K562 (cell line): ENCODE results near the gene NR1D2. TPM values are rescaled to one million over a fixed set of nuclear protein-coding genes. Genes with fewer than 3 reads are reported as not detected.

ENCODE experiments used
- ARID2 ChIP-seq: fragments of 450-650 bp; IDR thresholded peaks from 2 replicates; pipeline ENCODE4 v1.6.1; 2017; ENCODE audit warnings: antibody characterized with exemption, mild to moderate bottlenecking
- ATF7 ChIP-seq: fragments of 450-650 bp; IDR thresholded peaks from 2 replicates; pipeline ENCODE4 v1.7.1; 2014; ENCODE audit warnings: mild to moderate bottlenecking, moderate library complexity
- BACH1 ChIP-seq: fragments of 200-800 bp; sonication (Bioruptor generic); IDR thresholded peaks from 2 replicates; pipeline ENCODE4 v1.6.1; 2016; ENCODE audit warnings: missing genetic modification characterization, missing compliant biosample characterization
- CTBP1 ChIP-seq: fragments of 450-650 bp; IDR thresholded peaks from 2 replicates; pipeline ENCODE4 v1.6.1; 2016; ENCODE audit warnings: borderline replicate concordance
- CXXC5 ChIP-seq: fragments of 250-450 bp; sonication (Bioruptor Pico); IDR thresholded peaks from 2 replicates; pipeline ENCODE4 v1.8.0; 2022; ENCODE audit warnings: inconsistent platforms, mild to moderate bottlenecking, moderate library complexity
- ETV6 ChIP-seq, 3 experiments: fragments of 150-350 bp in 1 of 3; sonication (generic) in 1 of 3; formaldehyde crosslinking in 1 of 3; IDR thresholded peaks; 2 replicates each; pipeline versions ENCODE4 v1.6.1 to v1.8.0; 2014 to 2022; ENCODE audit warnings: borderline replicate concordance in 2 of 3, low read depth in 2 of 3, antibody characterized with exemption in 1 of 3, low read length in 1 of 3, mild to moderate bottlenecking in 1 of 3, missing genetic modification reagents in 1 of 3
- FOXA3 ChIP-seq, 2 experiments: fragments of 450-650 bp in 1 of 2; sonication (generic) in 1 of 2; formaldehyde crosslinking; IDR thresholded peaks in 1 of 2; conservative IDR thresholded peaks in 1 of 2; 2 replicates each; pipeline versions ENCODE4 v1.4.0 to v1.8.0; 2020 to 2022; ENCODE audit warnings: mild to moderate bottlenecking in 2 of 2, missing genetic modification reagents in 1 of 2
- GATAD2A ChIP-seq: fragments of 450-650 bp; IDR thresholded peaks from 2 replicates; pipeline ENCODE4 v1.6.1; 2017
- HEY1 ChIP-seq: fragments of 250-450 bp; sonication (Bioruptor Pico); IDR thresholded peaks from 2 replicates; pipeline ENCODE4 v1.5.0; 2020; ENCODE audit warnings: mild to moderate bottlenecking, moderate library complexity, borderline replicate concordance
- MCM7 ChIP-seq, 2 experiments: fragments of 450-650 bp; IDR thresholded peaks; 2 replicates each; pipeline ENCODE4 v1.6.1; 2016 to 2018
- MYNN ChIP-seq, 2 experiments: sonication (generic); formaldehyde crosslinking in 1 of 2; IDR thresholded peaks; 2 replicates each; pipeline versions ENCODE4 v1.5.0 to v1.6.1; 2016 to 2020; ENCODE audit warnings: antibody characterized with exemption in 1 of 2, missing genetic modification reagents in 1 of 2
- NCOA1 ChIP-seq: fragments of 450-650 bp; IDR thresholded peaks from 2 replicates; pipeline ENCODE4 v1.6.1; 2016; ENCODE audit warnings: low read depth
- RAD51 ChIP-seq: fragments of 450-650 bp; IDR thresholded peaks from 2 replicates; pipeline ENCODE4 v1.7.1; 2016; ENCODE audit warnings: low read depth, mild to moderate bottlenecking, borderline replicate concordance
- SAP30 ChIP-seq: fragments of 200-600 bp; sonication (generic); IDR thresholded peaks from 2 replicates; pipeline ENCODE4 v1.6.1; 2012; ENCODE audit warnings: borderline replicate concordance, low read depth, mild to moderate bottlenecking, moderate library complexity, low read length, control low read depth, inconsistent platforms; ENCODE audit not compliant: insufficient read depth, poor library complexity, severe bottlenecking
- SNIP1 ChIP-seq: fragments of 450-650 bp; IDR thresholded peaks from 2 replicates; pipeline ENCODE4 v1.7.1; 2017; ENCODE audit warnings: low read depth, mild to moderate bottlenecking
- SREBF1 ChIP-seq: fragments of 150-350 bp; IDR thresholded peaks from 2 replicates; pipeline ENCODE4 v1.6.1; 2014; ENCODE audit warnings: antibody characterized with exemption, low read depth, low read length, borderline replicate concordance
- ZNF133 ChIP-seq: fragments of 250-450 bp; sonication (Bioruptor Pico); IDR thresholded peaks from 2 replicates; pipeline ENCODE4 v1.4.0; 2020; ENCODE audit warnings: mild to moderate bottlenecking
- ZNF134 ChIP-seq: fragments of 250-450 bp; sonication (Bioruptor Pico); conservative IDR thresholded peaks from 2 replicates; pipeline ENCODE4 v1.4.0; 2020
- ZNF174 ChIP-seq: fragments of 250-450 bp; sonication (Bioruptor Pico); IDR thresholded peaks from 2 replicates; pipeline ENCODE4 v1.4.0; 2020; ENCODE audit warnings: mild to moderate bottlenecking
- ZNF23 ChIP-seq: fragments of 250-450 bp; sonication (Bioruptor Pico); IDR thresholded peaks from 2 replicates; pipeline ENCODE4 v1.4.0; 2020; ENCODE audit warnings: mild to moderate bottlenecking
- polyA plus RNA-seq, 8 experiments: library from polyadenylated mRNA; depleted of rRNA in 4 of 8; stranded (reverse) in 5 of 8; unstranded in 3 of 8; fragments of >200 nt; fragmentation: Nextera tagmentation in 2 of 8; fragmentation: Illumina TruSeq in 1 of 8; extraction: Ambion mirVana in 2 of 8; extraction: Trizol in 1 of 8; gene quantifications; 2 replicates each; pipeline versions ENCODE4 v1.2.1 to v1.2.3, GENCODE V29; 2011 to 2014; ENCODE audit warnings: inconsistent platforms in 1 of 8, missing spikeins in 1 of 8
- total RNA-seq, 7 experiments: library from RNA; depleted of rRNA in 6 of 7; stranded (reverse); fragments of >200 nt in 6 of 7; fragmentation: Illumina TruSeq in 2 of 7; extraction: Trizol in 2 of 7; gene quantifications; 2 replicates each; pipeline versions ENCODE4 v1.2.1 to v1.2.3, GENCODE V29; 2011 to 2021; ENCODE audit warnings: low replicate concordance in 1 of 7
- TF ChIP-seq, protein P1 (sequence below): fragments of 250-450 bp; sonication (Bioruptor Pico); IDR thresholded peaks from 2 replicates; pipeline ENCODE4 v1.4.0; 2020
- TF ChIP-seq, protein P2 (sequence below): sonication (generic); formaldehyde crosslinking; IDR thresholded peaks from 2 replicates; pipeline ENCODE4 v1.8.0; 2022; ENCODE audit warnings: missing genetic modification reagents, mild to moderate bottlenecking, borderline replicate concordance

NR1D2 gene
- total and polyA plus RNA-seq, 9 of the 15 experiments (the other 6 are each of a cell fraction or from before 2014, with no cell fraction given), result 1.2 to 5.5 (median 2.9) TPM

DNA sequence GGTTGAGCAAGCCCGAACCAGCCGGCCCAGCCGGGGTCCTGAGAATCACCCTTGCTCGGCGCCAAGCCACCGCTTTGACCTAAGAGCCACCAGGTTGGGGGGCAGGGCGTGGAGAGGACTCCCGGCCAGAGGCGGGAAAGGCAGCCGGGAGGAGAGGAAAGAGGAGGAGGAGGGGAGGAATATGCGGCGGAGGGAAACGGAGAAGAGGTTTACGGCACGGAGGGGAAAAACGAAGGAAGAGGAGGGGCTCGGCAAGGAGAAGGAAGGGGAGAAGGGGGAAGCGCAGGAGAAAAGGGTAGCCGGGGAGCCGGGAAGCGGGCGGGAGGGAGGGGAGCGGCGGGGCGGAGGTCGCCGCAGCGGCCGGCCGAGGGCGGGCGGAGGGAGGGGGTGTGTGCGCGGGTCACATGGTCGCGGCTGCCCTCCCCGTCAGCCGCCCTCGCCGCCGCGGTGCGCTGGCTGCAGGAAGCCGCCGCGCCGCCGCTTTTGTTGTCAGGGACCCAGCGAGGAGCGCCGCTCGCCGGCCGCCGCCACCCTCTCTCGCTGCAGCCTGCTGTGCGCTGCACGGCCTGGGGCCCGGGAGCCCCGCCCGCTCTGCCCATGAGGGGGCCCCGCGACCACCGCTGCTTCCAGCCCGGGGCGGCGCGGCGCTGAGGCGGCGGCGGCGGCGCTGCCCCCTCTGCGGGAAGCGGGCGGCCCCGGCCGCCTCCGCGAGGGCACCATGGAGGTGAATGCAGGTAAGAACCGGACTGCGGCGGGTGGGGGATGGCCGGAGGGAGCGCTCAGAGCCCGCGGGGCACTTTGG is at the start of gene NR1D2 (continued):
- TF ChIP-seq SAP30 (peak; percentile 78), ATF7 (no peak), SREBF1 (no peak), ZNF134 (CRISPR knock-in tag) (no peak), NCOA1 (peak; percentile 50; the same call in 1 of the 2 replicates), ZNF133 (CRISPR knock-in tag) (no peak), MYNN (IDR thresholded peaks at IDR 0.05) (no peak), MYNN (CRISPR knock-in tag; IDR thresholded peaks at IDR 0.05) (no peak), RAD51 (peak; percentile 11; the same call in 1 of the 2 replicates), ZNF174 (CRISPR knock-in tag) (no peak), GATAD2A (peak; percentile 82; the same call in 1 of the 2 replicates), MCM7 (IDR thresholded peaks at IDR 0.05) (no peak), ARID2 (0 out of 2 replicates have a peak, but pooled peaks have one; percentile 55), CXXC5 (CRISPR knock-in tag) (no peak; the same call in none of the 2 replicates), SNIP1 (no peak), ZNF23 (CRISPR knock-in tag) (no peak), ETV6 (IDR thresholded peaks at IDR 0.05; ENCODE audit: borderline replicate concordance in 1 of 2, low read depth in 2 of 2, low read length in 1 of 2) (no peak), ETV6 (CRISPR knock-in tag; IDR thresholded peaks at IDR 0.05; ENCODE audit: borderline replicate concordance) (no peak), FOXA3 (CRISPR knock-in tag; conservative IDR thresholded peaks at IDR 0.05 in 1 of 2, IDR thresholded peaks at IDR 0.05 in 1 of 2) (no peak), CTBP1 (no peak; the same call in 1 of the 2 replicates), HEY1 (CRISPR knock-in tag) (no peak), BACH1 (tag) (no peak)
- TF ChIP-seq, protein P1, sequence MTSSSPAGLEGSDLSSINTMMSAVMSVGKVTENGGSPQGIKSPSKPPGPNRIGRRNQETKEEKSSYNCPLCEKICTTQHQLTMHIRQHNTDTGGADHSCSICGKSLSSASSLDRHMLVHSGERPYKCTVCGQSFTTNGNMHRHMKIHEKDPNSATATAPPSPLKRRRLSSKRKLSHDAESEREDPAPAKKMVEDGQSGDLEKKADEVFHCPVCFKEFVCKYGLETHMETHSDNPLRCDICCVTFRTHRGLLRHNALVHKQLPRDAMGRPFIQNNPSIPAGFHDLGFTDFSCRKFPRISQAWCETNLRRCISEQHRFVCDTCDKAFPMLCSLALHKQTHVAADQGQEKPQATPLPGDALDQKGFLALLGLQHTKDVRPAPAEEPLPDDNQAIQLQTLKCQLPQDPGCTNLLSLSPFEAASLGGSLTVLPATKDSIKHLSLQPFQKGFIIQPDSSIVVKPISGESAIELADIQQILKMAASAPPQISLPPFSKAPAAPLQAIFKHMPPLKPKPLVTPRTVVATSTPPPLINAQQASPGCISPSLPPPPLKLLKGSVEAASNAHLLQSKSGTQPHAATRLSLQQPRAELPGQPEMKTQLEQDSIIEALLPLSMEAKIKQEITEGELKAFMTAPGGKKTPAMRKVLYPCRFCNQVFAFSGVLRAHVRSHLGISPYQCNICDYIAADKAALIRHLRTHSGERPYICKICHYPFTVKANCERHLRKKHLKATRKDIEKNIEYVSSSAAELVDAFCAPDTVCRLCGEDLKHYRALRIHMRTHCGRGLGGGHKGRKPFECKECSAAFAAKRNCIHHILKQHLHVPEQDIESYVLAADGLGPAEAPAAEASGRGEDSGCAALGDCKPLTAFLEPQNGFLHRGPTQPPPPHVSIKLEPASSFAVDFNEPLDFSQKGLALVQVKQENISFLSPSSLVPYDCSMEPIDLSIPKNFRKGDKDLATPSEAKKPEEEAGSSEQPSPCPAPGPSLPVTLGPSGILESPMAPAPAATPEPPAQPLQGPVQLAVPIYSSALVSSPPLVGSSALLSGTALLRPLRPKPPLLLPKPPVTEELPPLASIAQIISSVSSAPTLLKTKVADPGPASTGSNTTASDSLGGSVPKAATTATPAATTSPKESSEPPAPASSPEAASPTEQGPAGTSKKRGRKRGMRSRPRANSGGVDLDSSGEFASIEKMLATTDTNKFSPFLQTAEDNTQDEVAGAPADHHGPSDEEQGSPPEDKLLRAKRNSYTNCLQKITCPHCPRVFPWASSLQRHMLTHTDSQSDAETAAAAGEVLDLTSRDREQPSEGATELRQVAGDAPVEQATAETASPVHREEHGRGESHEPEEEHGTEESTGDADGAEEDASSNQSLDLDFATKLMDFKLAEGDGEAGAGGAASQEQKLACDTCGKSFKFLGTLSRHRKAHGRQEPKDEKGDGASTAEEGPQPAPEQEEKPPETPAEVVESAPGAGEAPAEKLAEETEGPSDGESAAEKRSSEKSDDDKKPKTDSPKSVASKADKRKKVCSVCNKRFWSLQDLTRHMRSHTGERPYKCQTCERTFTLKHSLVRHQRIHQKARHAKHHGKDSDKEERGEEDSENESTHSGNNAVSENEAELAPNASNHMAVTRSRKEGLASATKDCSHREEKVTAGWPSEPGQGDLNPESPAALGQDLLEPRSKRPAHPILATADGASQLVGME (CRISPR knock-in tag), result no peak
- TF ChIP-seq, protein P2, sequence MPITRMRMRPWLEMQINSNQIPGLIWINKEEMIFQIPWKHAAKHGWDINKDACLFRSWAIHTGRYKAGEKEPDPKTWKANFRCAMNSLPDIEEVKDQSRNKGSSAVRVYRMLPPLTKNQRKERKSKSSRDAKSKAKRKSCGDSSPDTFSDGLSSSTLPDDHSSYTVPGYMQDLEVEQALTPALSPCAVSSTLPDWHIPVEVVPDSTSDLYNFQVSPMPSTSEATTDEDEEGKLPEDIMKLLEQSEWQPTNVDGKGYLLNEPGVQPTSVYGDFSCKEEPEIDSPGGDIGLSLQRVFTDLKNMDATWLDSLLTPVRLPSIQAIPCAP (CRISPR knock-in tag), result no peak
